Central memory CD8-positive, alpha-beta T cell (primary cell): ENCODE data around the gene PLA2G4A.

Source experiments
- ATAC-seq: fragments of 150-1000 bp; cut with Tn5 transposase; replicated peaks from 2 replicates; pipeline ENCODE4 v1.10.0; 2022; ENCODE audit warnings: mild to moderate bottlenecking, moderate FRiP score, moderate number of reproducible peaks; ENCODE audit not compliant: poor library complexity, severe bottlenecking; ENCODE audit errors: extremely low read depth
- DNase-seq, 2 donors: peaks; one replicate each; pipeline ENCODE4 v3.0.0; 2021; ENCODE audit warnings: low spot score in 2 of 2
- H3K27ac Mint-ChIP-seq: one replicate; pipeline ENCODE4 v1.8.0; 2022; ENCODE audit warnings: low read depth, mild to moderate bottlenecking, moderate library complexity, mixed read lengths
- H3K27me3 Mint-ChIP-seq: one replicate; pipeline ENCODE4 v1.8.0; 2022; ENCODE audit warnings: mixed read lengths
- H3K36me3 Mint-ChIP-seq: one replicate; pipeline ENCODE4 v1.8.0; 2022; ENCODE audit warnings: mild to moderate bottlenecking, moderate library complexity, mixed read lengths; ENCODE audit not compliant: insufficient read depth
- H3K4me1 Mint-ChIP-seq: one replicate; pipeline ENCODE4 v1.8.0; 2022; ENCODE audit warnings: mixed read lengths
- H3K4me3 Mint-ChIP-seq: one replicate; pipeline ENCODE4 v1.8.0; 2022; ENCODE audit warnings: mild to moderate bottlenecking, moderate library complexity, mixed read lengths
- H3K9me3 Mint-ChIP-seq: one replicate; pipeline ENCODE4 v1.8.0; 2022; ENCODE audit warnings: mixed read lengths

Gene PLA2G4A

GRCh38 chr1:186950547-186950946, 121.8 kb downstream of the PLA2G4A start:
- Mint-ChIP-seq H3K27me3 (no peaks in the 10 kb centered on the region), H3K36me3 (no peaks in the 10 kb centered on the region), H3K27ac (no peak overlapping the region), H3K9me3 (no peaks in the 10 kb centered on the region), H3K4me3 (no peak overlapping the region), H3K4me1 (no peaks in the 10 kb centered on the region)
- no peak for DNase-seq
- ATAC-seq: no peak

DNA sequence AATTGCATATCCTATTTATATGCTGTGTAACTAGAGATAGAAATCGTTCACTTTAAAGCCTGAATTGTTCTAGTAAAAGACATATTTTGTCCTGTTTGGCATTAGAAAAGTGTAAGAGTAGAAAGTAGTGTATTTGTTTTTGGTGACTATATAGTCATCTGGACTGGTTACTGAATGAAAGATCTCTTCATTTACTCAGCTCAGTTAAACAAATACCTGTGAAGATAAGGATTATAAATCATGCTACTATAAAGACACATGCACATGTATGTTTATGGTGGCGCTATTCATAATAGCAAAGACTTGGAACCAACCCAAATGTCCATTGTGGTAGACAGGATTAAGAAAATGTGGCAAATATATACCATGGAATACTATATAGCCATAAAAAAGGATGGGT, 125.1 kb downstream of the PLA2G4A start:
- Mint-ChIP-seq H3K36me3 (no peaks in the 10 kb centered on the region), H3K4me1 (no peaks in the 10 kb centered on the region), H3K27me3 (no peaks in the 10 kb centered on the region), H3K9me3 (no peaks in the 10 kb centered on the region), H3K4me3 (no peak overlapping the region), H3K27ac (no peak overlapping the region)
- DNase-seq (no peak), ATAC-seq (no peak)

- H3K36me3 Mint-ChIP-seq: no peaks in the 10 kb centered on the region
- no peak overlapping the region for H3K27ac Mint-ChIP-seq
- no peak for ATAC-seq
- no peaks in the 10 kb centered on the region for H3K4me1 Mint-ChIP-seq
- no peak for DNase-seq
- H3K9me3 Mint-ChIP-seq: no peaks in the 10 kb centered on the region
- no peak overlapping the region for H3K4me3 Mint-ChIP-seq
- H3K27me3 Mint-ChIP-seq: no peaks in the 10 kb centered on the region
Observed at GRCh38 chr1:186957314-186957713, 128.6 kb downstream of the PLA2G4A start.

GRCh38 chr1:186958520-186958919, 129.8 kb downstream of the PLA2G4A start:
- Mint-ChIP-seq H3K4me1 (no peaks in the 10 kb centered on the region), H3K36me3 (no peaks in the 10 kb centered on the region), H3K27me3 (no peaks in the 10 kb centered on the region), H3K27ac (no peak overlapping the region), H3K4me3 (no peak overlapping the region), H3K9me3 (no peaks in the 10 kb centered on the region)
- no peak for ATAC-seq
- DNase-seq: no peak

DNA sequence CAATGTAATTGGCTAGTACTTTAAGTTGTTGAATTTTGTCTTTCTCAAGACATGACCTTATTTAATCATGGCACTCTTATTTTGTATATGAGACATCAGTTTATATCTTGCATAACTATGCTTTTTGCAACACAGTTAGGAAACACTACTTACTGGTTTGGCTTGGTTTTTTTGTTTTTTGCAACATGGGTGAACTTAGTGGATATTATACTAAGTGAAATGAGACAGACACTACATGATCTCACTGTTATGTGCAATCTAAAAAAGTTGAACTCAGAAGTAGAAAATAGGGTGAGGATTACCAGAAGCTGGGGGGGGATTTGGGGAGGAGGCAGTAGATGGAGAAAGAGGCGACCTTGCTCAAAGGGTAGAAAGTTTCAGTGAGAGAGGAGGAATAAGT, 132.1 kb downstream of the PLA2G4A start:
- no peak for ATAC-seq
- no peak overlapping the region for H3K27ac Mint-ChIP-seq

GRCh38 chr1:186965847-186966246, 137.1 kb downstream of the PLA2G4A start:
- H3K27ac Mint-ChIP-seq: no peak overlapping the region
- no peak overlapping the region for H3K4me3 Mint-ChIP-seq
- H3K36me3 Mint-ChIP-seq: no peaks in the 10 kb centered on the region
- DNase-seq (no peak), ATAC-seq (no peak)
- no peaks in the 10 kb centered on the region for H3K4me1 Mint-ChIP-seq
- no peaks in the 10 kb centered on the region for H3K27me3 Mint-ChIP-seq
- H3K9me3 Mint-ChIP-seq: peaks cover 5% of the 10 kb centered on the region

More for the DNA sequence above, 132.1 kb downstream of the PLA2G4A start:
- H3K4me1 Mint-ChIP-seq: no peaks in the 10 kb centered on the region
- no peaks in the 10 kb centered on the region for H3K27me3 Mint-ChIP-seq
- H3K36me3 Mint-ChIP-seq: no peaks in the 10 kb centered on the region
- H3K4me3 Mint-ChIP-seq: no peak overlapping the region
- H3K9me3 Mint-ChIP-seq: peaks cover 5% of the 10 kb centered on the region
- DNase-seq: no peak

DNA sequence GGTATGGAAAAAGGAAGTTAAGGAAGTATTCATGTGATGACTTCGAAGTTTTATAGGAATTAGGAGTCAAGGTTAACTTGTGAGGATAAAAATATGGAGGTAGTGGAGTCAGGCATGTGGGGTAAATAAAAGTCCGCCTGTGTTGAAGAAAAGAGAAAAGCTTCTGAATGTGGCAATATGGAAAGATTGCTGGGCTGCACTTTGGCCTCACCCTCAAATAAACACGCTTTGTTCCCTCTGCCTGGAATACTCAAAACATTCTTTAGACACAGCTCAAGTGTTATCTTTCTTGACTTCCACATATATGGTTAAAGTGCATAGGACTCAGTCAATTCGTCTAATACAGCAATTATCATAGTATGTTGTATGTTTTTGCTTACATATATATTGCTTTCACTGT, 137.7 kb downstream of the PLA2G4A start:
- Mint-ChIP-seq H3K27me3 (no peaks in the 10 kb centered on the region), H3K27ac (no peak overlapping the region), H3K4me3 (no peak overlapping the region), H3K4me1 (no peaks in the 10 kb centered on the region), H3K9me3 (peaks cover 5% of the 10 kb centered on the region), H3K36me3 (no peaks in the 10 kb centered on the region)
- DNase-seq: no peak
- no peak for ATAC-seq

DNA sequence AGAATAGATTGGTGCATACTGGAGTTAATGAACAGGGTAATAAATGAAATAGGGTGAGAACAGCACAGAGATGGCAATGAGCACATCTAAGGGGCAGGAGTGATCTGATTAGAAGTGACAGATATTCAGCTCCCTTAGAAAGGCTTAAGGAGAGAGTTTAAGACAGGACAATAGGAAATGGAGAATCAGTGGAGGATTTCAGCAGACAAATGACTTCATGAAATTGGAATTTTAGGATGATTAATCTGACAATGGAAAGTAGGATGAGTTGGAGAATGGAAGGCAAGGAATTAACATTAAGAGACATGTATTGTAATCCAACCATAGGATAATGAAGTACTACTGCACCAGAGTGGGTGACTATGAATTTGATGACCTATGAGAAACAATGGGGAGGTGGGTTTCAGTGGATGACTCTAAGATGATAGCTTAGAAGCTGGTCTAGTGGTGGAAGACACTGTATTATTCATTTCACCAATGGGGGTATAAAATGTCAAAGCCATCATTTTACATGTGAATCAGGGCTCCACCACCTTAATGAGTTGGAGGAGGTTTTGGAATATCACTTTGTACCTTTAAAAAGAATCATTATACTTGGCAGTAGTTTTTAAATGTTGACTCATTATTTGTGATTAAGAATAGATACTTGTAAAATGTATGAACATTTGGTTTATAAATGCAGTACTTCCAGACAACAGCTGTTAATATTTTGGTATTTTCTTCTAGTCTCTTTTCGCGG, 139.1 kb downstream of the PLA2G4A start:
- Mint-ChIP-seq H3K4me1 (no peaks in the 10 kb centered on the region), H3K9me3 (peaks cover 5% of the 10 kb centered on the region), H3K27me3 (no peaks in the 10 kb centered on the region), H3K27ac (no peak overlapping the region), H3K36me3 (no peaks in the 10 kb centered on the region), H3K4me3 (no peak overlapping the region)
- DNase-seq: no peak
- no peak for ATAC-seq

DNA sequence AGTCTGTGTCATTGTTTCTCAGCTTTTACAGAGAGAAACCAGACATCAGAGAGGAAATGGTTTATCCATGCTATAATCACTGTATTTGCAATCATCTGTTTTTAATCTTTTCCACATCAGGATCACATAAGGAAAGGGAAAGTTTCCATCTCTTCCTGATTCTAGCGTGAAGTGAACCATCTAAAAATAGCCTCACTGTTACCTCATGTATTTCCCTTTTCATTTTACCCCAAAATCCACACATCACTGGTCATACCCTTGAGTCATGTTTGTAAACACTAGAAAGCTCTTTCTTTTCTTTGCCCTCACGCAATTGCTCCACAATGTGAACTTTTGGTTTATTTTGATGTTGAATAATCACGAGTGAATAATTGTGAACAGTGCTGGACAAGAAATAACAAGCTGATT, 146.0 kb downstream of the PLA2G4A start:
- H3K4me1 Mint-ChIP-seq: no peaks in the 10 kb centered on the region
- H3K27me3 Mint-ChIP-seq: no peaks in the 10 kb centered on the region
- no peak overlapping the region for H3K27ac Mint-ChIP-seq
- no peaks in the 10 kb centered on the region for H3K36me3 Mint-ChIP-seq
- H3K9me3 Mint-ChIP-seq: no peaks in the 10 kb centered on the region
- DNase-seq (no peak), ATAC-seq (no peak)
- H3K4me3 Mint-ChIP-seq: no peak overlapping the region

DNA sequence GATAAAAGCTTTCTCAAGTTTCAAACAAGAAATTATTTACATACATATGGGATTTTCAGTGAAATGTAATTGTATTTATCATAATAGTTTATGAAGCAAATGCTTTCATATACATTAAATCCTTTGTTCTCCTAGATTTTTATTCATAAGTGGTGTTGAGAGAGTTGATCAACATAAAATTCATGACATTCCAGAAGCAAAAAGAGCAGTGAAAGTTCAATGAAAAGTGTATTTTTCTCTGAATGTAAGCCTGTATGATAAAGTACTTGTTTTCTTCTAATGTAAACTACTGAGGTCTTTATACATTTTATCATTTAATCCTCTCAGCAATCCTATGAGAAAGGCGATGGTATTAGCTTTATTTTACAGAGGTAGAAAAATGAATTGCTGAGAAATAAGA, 146.5 kb downstream of the PLA2G4A start:
- no peaks in the 10 kb centered on the region for H3K27me3 Mint-ChIP-seq
- ATAC-seq: no peak
- no peaks in the 10 kb centered on the region for H3K9me3 Mint-ChIP-seq
- H3K36me3 Mint-ChIP-seq: no peaks in the 10 kb centered on the region
- DNase-seq: no peak
- no peak overlapping the region for H3K4me3 Mint-ChIP-seq
- no peak overlapping the region for H3K27ac Mint-ChIP-seq
- H3K4me1 Mint-ChIP-seq: no peaks in the 10 kb centered on the region

GRCh38 chr1:186976700-186977099, 148.0 kb downstream of the PLA2G4A start:
- no peaks in the 10 kb centered on the region for H3K9me3 Mint-ChIP-seq
- DNase-seq (no peak), ATAC-seq (no peak)
- no peak overlapping the region for H3K27ac Mint-ChIP-seq
- no peaks in the 10 kb centered on the region for H3K4me1 Mint-ChIP-seq
- no peaks in the 10 kb centered on the region for H3K36me3 Mint-ChIP-seq
- no peak overlapping the region for H3K4me3 Mint-ChIP-seq
- no peaks in the 10 kb centered on the region for H3K27me3 Mint-ChIP-seq

DNA sequence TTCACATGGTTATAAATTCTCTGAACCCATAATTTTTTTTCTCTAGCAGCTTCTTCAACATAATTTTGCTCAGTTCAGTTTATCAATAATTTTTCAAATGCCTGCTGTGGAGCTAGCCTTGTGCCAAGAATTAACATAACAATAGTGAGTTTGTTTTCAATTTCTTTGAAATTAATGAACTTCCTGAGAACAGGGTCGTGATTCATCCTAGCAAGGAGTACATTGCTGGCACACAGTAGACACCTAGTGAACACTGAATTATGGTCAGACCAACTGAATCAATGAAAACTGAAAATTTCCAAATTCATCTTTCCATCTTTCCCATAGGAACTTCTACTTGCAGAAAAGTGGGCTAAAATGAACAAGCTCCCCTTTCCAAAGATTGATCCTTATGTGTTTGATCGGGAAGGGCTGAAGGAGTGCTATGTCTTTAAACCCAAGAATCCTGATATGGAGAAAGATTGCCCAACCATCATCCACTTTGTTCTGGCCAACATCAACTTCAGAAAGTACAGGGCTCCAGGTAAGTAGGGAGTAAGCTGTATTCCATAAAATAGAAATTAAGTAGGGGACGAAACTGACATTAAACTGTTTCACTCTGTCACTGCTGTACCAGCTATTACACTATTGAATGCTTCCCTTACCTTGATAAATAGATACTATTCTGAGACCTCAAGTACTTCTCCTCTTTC, 148.7 kb downstream of the PLA2G4A start:
- Mint-ChIP-seq H3K27ac (no peak overlapping the region), H3K4me1 (no peaks in the 10 kb centered on the region), H3K4me3 (no peak overlapping the region), H3K36me3 (no peaks in the 10 kb centered on the region), H3K27me3 (no peaks in the 10 kb centered on the region), H3K9me3 (no peaks in the 10 kb centered on the region)
- ATAC-seq (no peak), DNase-seq (no peak)
